ENCODE data around the gene KRT9.

GRCh38 chr17:41544491-41544892 is 27.4 kb downstream of the KRT9 start:
- TF ChIP-seq POLR2A (IDR thresholded peaks at IDR 0.05; ENCODE audit: insufficient read depth in 1 of 2, low read depth in 2 of 2, low read length in 2 of 2) (no peak), POLR2AphosphoS5 (IDR thresholded peaks at IDR 0.05; ENCODE audit: low read depth, low read length) (no peak), ZFP36 (IDR thresholded peaks at IDR 0.05; ENCODE audit: borderline replicate concordance, low read depth, low read length, partially characterized antibody) (no peak), ZFX (CRISPR knock-in tag; IDR thresholded peaks at IDR 0.05; ENCODE audit: low read depth) (peak; percentile 74), ZNF609 (CRISPR knock-in tag; IDR thresholded peaks at IDR 0.05; ENCODE audit: borderline replicate concordance) (no peak)

Measured in HepG2 (cell line).